Measurements from ENCODE around the gene ZDHHC19.

The ZDHHC19 gene

GRCh38 chr3:196241704-196242103 is 30.5 kb upstream of the ZDHHC19 start:
- no peak for TF ChIP-seq CTCF (IDR thresholded peaks at IDR 0.05; ENCODE audit: low read length, missing control alignments)
- no peak for DNase-seq (ENCODE audit: low read depth)
- no peak overlapping the region for H3K4me3 ChIP-seq (replicated peaks; ENCODE audit: low read depth, low read length)

- no peak overlapping the region for H3K4me3 ChIP-seq (replicated peaks; ENCODE audit: low read depth, low read length)
- DNase-seq (ENCODE audit: low read depth): no peak
- TF ChIP-seq CTCF (IDR thresholded peaks at IDR 0.05; ENCODE audit: low read length, missing control alignments): no peak
Observed at GRCh38 chr3:196240424-196240823, 29.2 kb upstream of the ZDHHC19 start.

- DNase-seq (ENCODE audit: low read depth): no peak
- no peak for TF ChIP-seq CTCF (IDR thresholded peaks at IDR 0.05; ENCODE audit: low read length, missing control alignments)
- no peak overlapping the region for H3K4me3 ChIP-seq (replicated peaks; ENCODE audit: low read depth, low read length)
Observed at GRCh38 chr3:196238612-196239560, 27.7 kb upstream of the ZDHHC19 start.

GRCh38 chr3:196237203-196237602 is 26.0 kb upstream of the ZDHHC19 start:
- no peak overlapping the region for H3K4me3 ChIP-seq (replicated peaks; ENCODE audit: low read depth, low read length)
- no peak for DNase-seq (ENCODE audit: low read depth)

GRCh38 chr3:196236223-196236622 is 25.0 kb upstream of the ZDHHC19 start:
- TF ChIP-seq CTCF (IDR thresholded peaks at IDR 0.05; ENCODE audit: low read length, missing control alignments): no peak
- DNase-seq (ENCODE audit: low read depth): no peak
- no peak overlapping the region for H3K4me3 ChIP-seq (replicated peaks; ENCODE audit: low read depth, low read length)

More at GRCh38 chr3:196237203-196237602, 26.0 kb upstream of the ZDHHC19 start:
- no peak for TF ChIP-seq CTCF (IDR thresholded peaks at IDR 0.05; ENCODE audit: low read length, missing control alignments)

GRCh38 chr3:196235452-196236122 is 24.4 kb upstream of the ZDHHC19 start:
- no peak for TF ChIP-seq CTCF (IDR thresholded peaks at IDR 0.05; ENCODE audit: low read length, missing control alignments)

More at GRCh38 chr3:196235452-196236122, 24.4 kb upstream of the ZDHHC19 start:
- H3K4me3 ChIP-seq (replicated peaks; ENCODE audit: low read depth, low read length): no peak overlapping the region
- no peak for DNase-seq (ENCODE audit: low read depth)

Data from fibroblast of pulmonary artery (primary cell).